GM12878 (cell line): ENCODE data around the gene METTL21C. TPM values are rescaled to one million over a fixed set of nuclear protein-coding genes. Genes with fewer than 3 reads are reported as not detected.
A peak's percentile ranks its signal among the peaks of the same experiment; 100 is the strongest.

Experiments used
- ATAC-seq: fragments of 200-7000 bp; cut with Tn5 transposase; 3 replicates; pipeline ENCODE4 v1.9.1; 2020; ENCODE audit warnings: mild to moderate bottlenecking, moderate library complexity
- BruUV-seq: library from RNA; stranded (reverse); fragments of 400-500 nt; replicated peaks from 2 replicates; lab custom pipeline; 2021; lab: Mats Ljungman, UMichigan
- CTCF ChIA-PET: fragments of 300-600 bp; sonication (Branson Sonifier 250); formaldehyde crosslinking; extraction: SDS; loops from one replicate; lab custom pipeline; 2021; ENCODE audit warnings: inconsistent platforms; lab: Yijun Ruan, JAX
- POLR2A ChIA-PET: fragments of 350-600 bp; formaldehyde crosslinking; extraction: SDS; loops from one replicate; lab custom pipeline; 2021; ENCODE audit warnings: inconsistent platforms; lab: Charles Lee
- RAD21 ChIA-PET: fragments of 300-600 bp; sonication (Branson Sonifier 250); formaldehyde crosslinking; loops from one replicate; lab custom pipeline; 2023; ENCODE audit warnings: antibody characterized with exemption; ENCODE audit not compliant: unreplicated experiment; lab: Charles Lee
- SMC1A ChIA-PET: fragments of 300-600 bp; sonication (Branson Sonifier 250); formaldehyde crosslinking; loops from one replicate; lab custom pipeline; 2023; ENCODE audit not compliant: unreplicated experiment, uncharacterized antibody; lab: Charles Lee
- DNase-seq: peaks from one replicate; pipeline ENCODE4 v3.0.0-alpha.2; 2011; ENCODE audit warnings: low read depth, low spot score
- FAIRE-seq: peaks from 3 replicates; lab custom pipeline; 2011; peaks lifted over from hg19 to GRCh38; lab: Jason Lieb, UNC
- H2AFZ ChIP-seq: 2 replicates; pipeline ENCODE4 v1.6.0; 2011; ENCODE audit warnings: low read depth, low read length, control low read depth; ENCODE audit not compliant: control insufficient read depth
- H3K27ac ChIP-seq: 2 replicates; pipeline ENCODE4 v1.5.1; 2011; ENCODE audit warnings: control low read depth; ENCODE audit not compliant: control insufficient read depth, insufficient read depth
- H3K27me3 ChIP-seq, 2 experiments: replicated peaks in 1 of 2; 2 replicates each; pipeline versions ENCODE4 v1.6.0 to v1.6.1; 2011; ENCODE audit warnings: low read length in 1 of 2; ENCODE audit not compliant: control insufficient read depth in 2 of 2, insufficient read depth in 2 of 2
- H3K36me3 ChIP-seq, 2 experiments: 2 replicates each; pipeline ENCODE4 v1.5.1; 2011; ENCODE audit warnings: low read length in 1 of 2; ENCODE audit not compliant: control insufficient read depth in 2 of 2, insufficient read depth in 2 of 2
- H3K4me1 ChIP-seq: 2 replicates; pipeline ENCODE4 v1.6.1; 2011; ENCODE audit warnings: mild to moderate bottlenecking, low read length, moderate library complexity, mixed read lengths; ENCODE audit not compliant: control insufficient read depth, insufficient read depth
- H3K4me2 ChIP-seq: 2 replicates; pipeline ENCODE4 v1.6.0; 2011; ENCODE audit warnings: control low read depth; ENCODE audit not compliant: control insufficient read depth, insufficient read depth
- H3K4me3 ChIP-seq: fragments of 200-600 bp; sonication (generic); 2 replicates; pipeline ENCODE4 v1.5.1; 2016
- H3K79me2 ChIP-seq: 2 replicates; pipeline ENCODE4 v1.6.0; 2011; ENCODE audit warnings: low read length; ENCODE audit not compliant: control insufficient read depth, insufficient read depth
- H3K9ac ChIP-seq: 2 replicates; pipeline ENCODE4 v1.8.0; 2011; ENCODE audit warnings: low read length, control low read depth, mixed read lengths; ENCODE audit not compliant: control insufficient read depth, insufficient read depth
- H3K9me3 ChIP-seq: replicated peaks from 3 replicates; pipeline ENCODE4 v1.5.1; 2011; ENCODE audit warnings: mild to moderate bottlenecking, low read length; ENCODE audit not compliant: control insufficient read depth, insufficient read depth
- H4K20me1 ChIP-seq: 2 replicates; pipeline ENCODE4 v1.6.0; 2011; ENCODE audit not compliant: control insufficient read depth, insufficient read depth
- BHLHE40 ChIP-seq, 2 experiments: fragments of 450-650 bp in 1 of 2; IDR thresholded peaks; 2 replicates each; pipeline ENCODE4 v1.6.1; 2011 to 2017; ENCODE audit warnings: low read depth in 2 of 2, borderline replicate concordance in 1 of 2, improper control_type of control experiment in 1 of 2, low read length in 1 of 2, mild to moderate bottlenecking in 1 of 2
- ZBED1 ChIP-seq: IDR thresholded peaks from 2 replicates; pipeline ENCODE4 v1.6.1; 2016; ENCODE audit warnings: borderline replicate concordance
- WGBS: methylation state at CpG from one replicate; pipeline ENCODE4 v1.1.6; 2016; ENCODE audit warnings: low lambda C conversion rate; ENCODE audit not compliant: insufficient replicate concordance, insufficient coverage; ENCODE audit errors: missing lambda C conversion rate; 5-methylcytosine and 5-hydroxymethylcytosine counted together
- in situ Hi-C: fragments of 300-500 bp; cut with MboI; formaldehyde crosslinking; loops from 9 replicates; pipeline ENCODE4 v1.14.3; 2018; ENCODE audit warnings: mixed read lengths
- intact Hi-C: fragments of 100-400 bp; cut with micrococcal nuclease; formaldehyde crosslinking; loops from one replicate; pipeline ENCODE4 v1.14.2; 2022; ENCODE audit not compliant: unreplicated experiment
- polyA plus RNA-seq, 11 experiments: library from polyadenylated mRNA; depleted of rRNA in 4 of 11; unstranded in 6 of 11; stranded (reverse) in 5 of 11; fragments of >200 nt; fragmentation: Nextera tagmentation in 4 of 11; fragmentation: Illumina TruSeq in 1 of 11; extraction: Ambion mirVana in 4 of 11; extraction: Trizol in 1 of 11; gene quantifications; 1 replicate in 1 of 11; 2 replicates in 10 of 11; pipeline versions ENCODE4 v1.2.1 to v1.2.3, GENCODE V29; 2011 to 2016; ENCODE audit warnings: inconsistent platforms in 2 of 11, missing spikeins in 2 of 11, low read depth in 1 of 11
- total RNA-seq, 4 experiments: library from RNA; depleted of rRNA in 3 of 4; stranded (reverse); fragments of >200 nt in 3 of 4; fragmentation: Illumina TruSeq in 1 of 4; extraction: Trizol in 1 of 4; gene quantifications; 2 replicates each; pipeline versions ENCODE4 v1.2.1 to v1.2.3, GENCODE V29; 2013 to 2021
- TF ChIP-seq, protein P1 (sequence below): fragments of 150-350 bp; IDR thresholded peaks from 2 replicates; pipeline ENCODE4 v1.6.1; 2014; ENCODE audit warnings: mild to moderate bottlenecking, low read depth, low read length

METTL21C gene
- total and polyA plus RNA-seq, 10 of the 15 experiments (the other 5 are each of a cell fraction or from before 2014, with no cell fraction given), result 0.13 TPM; not detected in 9

DNA sequence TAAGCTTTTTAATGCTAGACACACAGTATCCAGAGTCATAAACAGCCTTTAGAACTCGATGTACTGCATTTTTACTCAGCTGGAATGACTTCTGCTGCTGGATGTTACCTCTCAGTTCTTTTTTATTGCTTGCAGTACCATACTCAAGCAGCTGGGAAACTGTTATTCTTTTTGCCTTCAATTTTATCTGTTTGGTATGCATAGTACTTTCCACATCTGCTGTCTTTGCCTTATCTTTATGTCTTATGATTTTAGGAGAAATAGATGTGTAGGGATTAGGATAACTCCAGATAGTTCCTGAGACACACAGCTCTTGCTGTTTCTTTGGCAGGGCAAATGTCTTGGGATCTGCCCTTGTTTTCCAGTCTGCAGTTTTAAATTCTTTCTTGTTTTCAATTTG, 47.3 kb upstream of the METTL21C start:
- in situ Hi-C loops, result no loop called here
- POLR2A ChIA-PET, result no interaction called here
- SMC1A ChIA-PET, result no interaction called here
- Histone ChIP-seq H2AFZ (no peak overlapping the region), H3K9ac (no peak overlapping the region), H3K9me3 (no peaks in the 10 kb centered on the region), H3K79me2 (no peaks in the 10 kb centered on the region), H4K20me1 (no peaks in the 10 kb centered on the region), H3K4me1 (no peaks in the 10 kb centered on the region), H3K4me3 (no peak overlapping the region), H3K4me2 (no peak overlapping the region), H3K27me3 (no peaks in the 10 kb centered on the region), H3K27ac (no peak overlapping the region), H3K36me3 (no peaks in the 10 kb centered on the region)
- CTCF ChIA-PET, result no interaction called here
- ATAC-seq (no peak), FAIRE-seq (no peak), DNase-seq (no peak)
- RAD21 ChIA-PET, result no interaction called here
- no TSS peak for BruUV-seq
- intact Hi-C loops, result no loop called here
- WGBS, result 0% methylated on average over 1 of the region's 1 CpG
- TF ChIP-seq, protein P1, sequence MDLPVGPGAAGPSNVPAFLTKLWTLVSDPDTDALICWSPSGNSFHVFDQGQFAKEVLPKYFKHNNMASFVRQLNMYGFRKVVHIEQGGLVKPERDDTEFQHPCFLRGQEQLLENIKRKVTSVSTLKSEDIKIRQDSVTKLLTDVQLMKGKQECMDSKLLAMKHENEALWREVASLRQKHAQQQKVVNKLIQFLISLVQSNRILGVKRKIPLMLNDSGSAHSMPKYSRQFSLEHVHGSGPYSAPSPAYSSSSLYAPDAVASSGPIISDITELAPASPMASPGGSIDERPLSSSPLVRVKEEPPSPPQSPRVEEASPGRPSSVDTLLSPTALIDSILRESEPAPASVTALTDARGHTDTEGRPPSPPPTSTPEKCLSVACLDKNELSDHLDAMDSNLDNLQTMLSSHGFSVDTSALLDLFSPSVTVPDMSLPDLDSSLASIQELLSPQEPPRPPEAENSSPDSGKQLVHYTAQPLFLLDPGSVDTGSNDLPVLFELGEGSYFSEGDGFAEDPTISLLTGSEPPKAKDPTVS, result no peak

DNA sequence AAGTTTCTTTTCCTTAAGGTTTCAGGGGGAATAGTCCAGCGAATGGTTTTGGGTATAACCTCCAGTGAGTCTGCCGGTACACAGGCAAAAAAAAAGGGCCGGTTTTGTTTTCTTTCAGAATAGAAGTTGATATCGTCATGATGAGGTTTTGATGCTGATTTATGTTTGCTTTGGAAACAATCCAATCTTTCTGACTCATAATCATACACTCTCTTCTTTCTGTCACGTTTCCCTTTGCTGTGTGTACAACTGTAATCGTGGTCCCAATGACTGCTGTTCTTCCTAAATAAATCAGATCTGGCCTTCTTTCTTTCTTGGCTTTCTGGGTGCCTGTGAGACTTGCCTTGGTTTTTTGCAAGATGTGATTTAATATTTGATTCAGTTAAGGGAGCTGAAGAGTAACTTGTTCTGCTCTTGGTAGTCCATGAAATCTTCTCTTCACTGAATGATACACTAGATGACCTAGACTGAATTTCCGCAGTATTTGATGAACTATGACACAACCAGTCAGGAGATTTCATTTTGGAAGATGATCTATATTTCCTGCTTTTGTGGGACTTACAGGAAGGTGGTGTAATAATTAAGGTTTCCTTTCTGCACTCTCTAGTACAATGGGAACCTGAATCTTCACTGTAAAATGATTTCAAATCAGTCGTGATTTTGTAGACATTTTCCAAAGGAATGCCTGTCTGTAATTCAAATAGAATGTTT, 34.9 kb upstream of the METTL21C start:
- ChIA-PET SMC1A (interaction anchor here (0.7 kb wide), 1 partner anchor 74 kb away, joined by 3 read pairs; no protein-coding TSS in a partner anchor), CTCF (no interaction called here), POLR2A (no interaction called here), RAD21 (no interaction called here)
- intact Hi-C loops (no loop called here), in situ Hi-C loops (no loop called here)
- ATAC-seq, result no peak; the same call in 2 of the 3 replicates
- Histone ChIP-seq H2AFZ (no peak overlapping the region), H3K9ac (no peak overlapping the region), H3K9me3 (no peaks in the 10 kb centered on the region), H3K79me2 (no peaks in the 10 kb centered on the region), H3K4me1 (no peaks in the 10 kb centered on the region), H3K4me2 (no peak overlapping the region), H4K20me1 (no peaks in the 10 kb centered on the region), H3K36me3 (no peaks in the 10 kb centered on the region), H3K27ac (no peak overlapping the region), H3K4me3 (no peak overlapping the region), H3K27me3 (no peaks in the 10 kb centered on the region; a peak in 1 of 4 replicates)
- no peak for FAIRE-seq
- DNase-seq, result no peak
- TF ChIP-seq ZBED1, result no peak
- peak in 1 of 2 experiments; percentile 32; a peak in 1 of 4 replicates for TF ChIP-seq BHLHE40 (IDR thresholded peaks at IDR 0.05; ENCODE audit: borderline replicate concordance in 1 of 2, low read depth in 2 of 2, low read length in 1 of 2)
- WGBS, result 33% methylated on average over 8 of the region's 8 CpGs
- BruUV-seq, result no TSS peak
